Measurements from ENCODE around the gene SUFU. TPM values are rescaled to one million over a fixed set of nuclear protein-coding genes. Genes with fewer than 3 reads are reported as not detected.

SUFU gene
- total and polyA plus RNA-seq, 2 of the 4 experiments (the other 2 are of a cell fraction), result 2.2 to 11.0 TPM

DNA sequence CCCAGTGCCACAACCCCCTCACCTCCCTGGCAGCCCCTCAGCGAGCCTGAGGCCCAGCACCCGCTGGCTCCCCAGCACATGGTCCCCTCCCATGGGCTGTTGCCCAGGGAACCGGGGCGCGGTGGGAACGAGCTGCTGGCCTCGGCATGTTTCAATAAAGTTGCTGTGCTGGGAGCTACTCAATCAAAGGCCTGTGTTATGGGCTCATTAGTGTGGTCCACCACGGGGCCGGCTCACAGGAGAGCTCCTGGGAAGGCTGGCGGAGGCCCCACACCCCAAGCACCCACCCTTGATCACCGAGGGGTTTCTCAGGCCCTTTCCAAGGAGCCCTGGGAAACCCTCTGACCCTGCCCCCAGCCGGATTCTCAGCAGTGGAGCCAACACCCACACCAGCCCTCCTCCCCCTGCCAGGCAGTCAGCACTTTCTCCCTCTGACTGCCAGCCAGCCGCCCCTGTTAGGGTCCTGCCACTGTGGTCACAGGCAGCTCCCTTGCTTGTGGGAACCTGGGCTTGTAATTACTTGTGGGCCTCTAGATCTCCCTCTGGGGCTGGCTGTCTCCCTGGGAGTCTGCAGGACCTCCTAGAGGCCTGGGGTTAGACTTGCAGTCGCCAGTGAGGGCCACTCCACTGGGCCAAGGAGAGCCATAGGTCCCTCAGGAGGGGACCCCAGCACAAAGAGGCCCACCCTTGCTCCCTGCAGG is 115.7 kb downstream of the SUFU start:
- ATAC-seq (ENCODE audit: low read depth) (no peak), DNase-seq (no peak)
- H3K23ac ChIP-seq (ENCODE audit: low read depth, low read length), result no peak overlapping the region
- no peak overlapping the region for H2AK5ac ChIP-seq (ENCODE audit: low read depth, low read length)
- TF ChIP-seq, protein P1, sequence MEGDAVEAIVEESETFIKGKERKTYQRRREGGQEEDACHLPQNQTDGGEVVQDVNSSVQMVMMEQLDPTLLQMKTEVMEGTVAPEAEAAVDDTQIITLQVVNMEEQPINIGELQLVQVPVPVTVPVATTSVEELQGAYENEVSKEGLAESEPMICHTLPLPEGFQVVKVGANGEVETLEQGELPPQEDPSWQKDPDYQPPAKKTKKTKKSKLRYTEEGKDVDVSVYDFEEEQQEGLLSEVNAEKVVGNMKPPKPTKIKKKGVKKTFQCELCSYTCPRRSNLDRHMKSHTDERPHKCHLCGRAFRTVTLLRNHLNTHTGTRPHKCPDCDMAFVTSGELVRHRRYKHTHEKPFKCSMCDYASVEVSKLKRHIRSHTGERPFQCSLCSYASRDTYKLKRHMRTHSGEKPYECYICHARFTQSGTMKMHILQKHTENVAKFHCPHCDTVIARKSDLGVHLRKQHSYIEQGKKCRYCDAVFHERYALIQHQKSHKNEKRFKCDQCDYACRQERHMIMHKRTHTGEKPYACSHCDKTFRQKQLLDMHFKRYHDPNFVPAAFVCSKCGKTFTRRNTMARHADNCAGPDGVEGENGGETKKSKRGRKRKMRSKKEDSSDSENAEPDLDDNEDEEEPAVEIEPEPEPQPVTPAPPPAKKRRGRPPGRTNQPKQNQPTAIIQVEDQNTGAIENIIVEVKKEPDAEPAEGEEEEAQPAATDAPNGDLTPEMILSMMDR (conservative IDR thresholded peaks at IDR 0.05; ENCODE audit: low read depth, low read length), result no peak
- no peak for TF ChIP-seq FOS (IDR thresholded peaks at IDR 0.05; ENCODE audit: low read depth, low read length)
- TF ChIP-seq, protein P2, sequence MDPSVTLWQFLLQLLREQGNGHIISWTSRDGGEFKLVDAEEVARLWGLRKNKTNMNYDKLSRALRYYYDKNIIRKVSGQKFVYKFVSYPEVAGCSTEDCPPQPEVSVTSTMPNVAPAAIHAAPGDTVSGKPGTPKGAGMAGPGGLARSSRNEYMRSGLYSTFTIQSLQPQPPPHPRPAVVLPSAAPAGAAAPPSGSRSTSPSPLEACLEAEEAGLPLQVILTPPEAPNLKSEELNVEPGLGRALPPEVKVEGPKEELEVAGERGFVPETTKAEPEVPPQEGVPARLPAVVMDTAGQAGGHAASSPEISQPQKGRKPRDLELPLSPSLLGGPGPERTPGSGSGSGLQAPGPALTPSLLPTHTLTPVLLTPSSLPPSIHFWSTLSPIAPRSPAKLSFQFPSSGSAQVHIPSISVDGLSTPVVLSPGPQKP (IDR thresholded peaks at IDR 0.05; ENCODE audit: borderline replicate concordance, low read depth, low read length), result no peak
- TF ChIP-seq CEBPB (IDR thresholded peaks at IDR 0.05; ENCODE audit: low read depth, low read length), result no peak
- TF ChIP-seq CHD1 (IDR thresholded peaks at IDR 0.05; ENCODE audit: low read depth, low read length), result no peak
- no peak for TF ChIP-seq MXI1 (IDR thresholded peaks at IDR 0.05; ENCODE audit: borderline replicate concordance, low read depth, low read length)
- no peak for TF ChIP-seq RAD21 (IDR thresholded peaks at IDR 0.05; ENCODE audit: low read length)
- TF ChIP-seq RFX5 (IDR thresholded peaks at IDR 0.05; ENCODE audit: low read depth, low read length), result no peak
- TF ChIP-seq USF2 (IDR thresholded peaks at IDR 0.05; ENCODE audit: low read depth, low read length), result no peak
- intact Hi-C loops (cut with micrococcal nuclease) (no loop called here), dilution Hi-C loops (cut with HindIII; ENCODE audit: low sequenced_read_pairs, unreplicated experiment) (no loop called here), in situ Hi-C loops (cut with MboI; ENCODE audit: low sequenced_read_pairs) (no loop called here)
- H3K9me1 ChIP-seq (ENCODE audit: insufficient read depth, low read length), result peaks cover 22% of the 10 kb centered on the region
- 59% methylated on average over 8 of the region's 14 CpGs; no CpG with 5 or more reads in 1 of the 2 experiments for WGBS, 2 experiments (ENCODE audit: extremely low coverage in 2 of 2, insufficient read length in 1 of 2)
- no peak overlapping the region for H3K18ac ChIP-seq (ENCODE audit: low read depth, low read length)
- H2BK20ac ChIP-seq (ENCODE audit: low read depth, low read length), result no peak overlapping the region
- H4K8ac ChIP-seq (ENCODE audit: low read depth in 2 of 2, low read length in 2 of 2), result no peak overlapping the region
- no peak overlapping the region for H3K4me2 ChIP-seq (ENCODE audit: low read depth, low read length)
- H2AFZ ChIP-seq (replicated peaks; ENCODE audit: low read length, poor library complexity), result peak overlapping the region; percentile 17
- H2BK120ac ChIP-seq (ENCODE audit: low read depth, low read length), result no peak overlapping the region
- no TSS peak for BruUV-seq (replicated peaks)
- CTCF ChIA-PET, result no interaction called here
- H3K14ac ChIP-seq (replicated peaks; ENCODE audit: low read depth, low read length), result peak overlapping the region; percentile 45; the same call in 1 of the 2 replicates
- no peak overlapping the region for H2BK5ac ChIP-seq (ENCODE audit: low read depth, low read length, poor library complexity, severe bottlenecking)
- POLR2A ChIA-PET (ENCODE audit: unreplicated experiment), result no interaction called here
- no peak overlapping the region for H2BK15ac ChIP-seq (ENCODE audit: low read depth, low read length)
- H3K9ac ChIP-seq (ENCODE audit: low read depth, low read length), result no peak overlapping the region
- H3K36me3 ChIP-seq (ENCODE audit: control insufficient read depth, insufficient read depth, low read length), result peaks cover 28% of the 10 kb centered on the region
- no peaks in the 10 kb centered on the region for H3K27me3 ChIP-seq (ENCODE audit: control insufficient read depth, insufficient read depth, low read length)
- no peaks in the 10 kb centered on the region for H3K9me3 ChIP-seq (ENCODE audit: control insufficient read depth, insufficient read depth, low read length)
- no peak overlapping the region for H3K56ac ChIP-seq (ENCODE audit: extremely low read depth, insufficient read depth, low read length)
- H3K27ac ChIP-seq (ENCODE audit: insufficient read depth, low read length), result 0 out of 2 replicates have a peak overlapping the region, but pooled peaks have one; percentile 12
- peak overlapping the region; percentile 87 for H2AK9ac ChIP-seq (replicated peaks; ENCODE audit: low read depth, low read length, poor library complexity)
- H4K20me1 ChIP-seq (ENCODE audit: insufficient read depth, low read length), result no peaks in the 10 kb centered on the region
- no peak overlapping the region for H4K91ac ChIP-seq (ENCODE audit: insufficient read depth, low read depth, low read length)
- peak overlapping the region; percentile 40; the same call in 1 of the 2 replicates for H3K4ac ChIP-seq (ENCODE audit: low read depth, low read length)
- H3K79me1 ChIP-seq (ENCODE audit: low read depth in 1 of 2, low read length in 2 of 2), result peaks cover 0 to 15% of the 10 kb centered on the region in 2 experiments; a peak in 1 of 4 replicates
- H3K4me1 ChIP-seq (ENCODE audit: control insufficient read depth, insufficient read depth, low read length), result peaks cover 32% of the 10 kb centered on the region
- H4K5ac ChIP-seq (ENCODE audit: low read depth, low read length), result no peak overlapping the region
- H3K4me3 ChIP-seq (ENCODE audit: insufficient read depth, low read depth, low read length), result no peak overlapping the region

Measured in IMR-90 (cell line).